GM10266 (cell line): Measurements from ENCODE around the gene TNFRSF8.

ENCODE experiments used
- DNase-seq: peaks from one replicate; pipeline ENCODE4 v3.0.0; 2012; ENCODE audit errors: extremely low spot score
- CTCF ChIP-seq: IDR thresholded peaks from 2 replicates; pipeline ENCODE4 v1.5.1; 2012; ENCODE audit warnings: mild to moderate bottlenecking, low read depth; ENCODE audit not compliant: control insufficient read depth, insufficient read depth; ENCODE audit errors: missing control alignments

Gene TNFRSF8

GRCh38 chr1:12076425-12077005 lies 13.4 kb downstream of the TNFRSF8 start:
- no peak for TF ChIP-seq CTCF
- no peak for DNase-seq

- DNase-seq, result no peak
- TF ChIP-seq CTCF, result no peak
Observed at GRCh38 chr1:12078575-12078937, 15.5 kb downstream of the TNFRSF8 start.

- DNase-seq, result peak; percentile 68
- peak; percentile 81 for TF ChIP-seq CTCF
Observed at GRCh38 chr1:12078938-12079861, 16.1 kb downstream of the TNFRSF8 start.

GRCh38 chr1:12080156-12080555 lies 17.1 kb downstream of the TNFRSF8 start:
- no peak for TF ChIP-seq CTCF
- no peak for DNase-seq

- no peak for TF ChIP-seq CTCF
- no peak for DNase-seq
Observed at GRCh38 chr1:12080773-12081556, 17.9 kb downstream of the TNFRSF8 start.

- no peak for DNase-seq
- no peak for TF ChIP-seq CTCF
Observed at GRCh38 chr1:12081648-12082396, 18.7 kb downstream of the TNFRSF8 start.
